Activated naive CD4-positive, alpha-beta T cell treated with Interleukin-2 at 50 U/mL for 16 hours (primary cell): ENCODE data around the gene BICC1.

Experiments used
- DNase-seq: peaks from one replicate; pipeline ENCODE4 v3.0.0-alpha.2; 2020

The BICC1 gene

DNA sequence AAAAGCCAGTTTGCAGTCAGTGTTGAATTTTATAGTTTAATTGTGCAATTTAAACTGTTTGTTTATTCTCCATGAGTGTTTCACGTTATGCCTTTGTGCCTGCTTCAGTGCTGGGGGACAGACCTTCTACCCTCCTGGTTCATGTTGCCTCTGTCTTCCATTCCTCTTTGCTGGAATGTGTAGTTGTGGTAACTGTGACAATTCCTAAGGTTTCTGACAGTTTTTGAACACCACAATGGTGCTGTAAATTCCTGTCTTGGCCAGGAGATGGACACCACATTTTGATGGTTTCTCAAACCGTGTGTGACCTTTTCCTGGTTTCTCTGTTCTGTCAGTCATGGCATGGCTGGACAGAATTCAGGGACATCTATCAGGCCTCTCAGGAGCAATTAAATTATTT lies 201.7 kb downstream of the BICC1 start:
- no peak for DNase-seq

GRCh38 chr10:58715061-58715460 lies 202.4 kb downstream of the BICC1 start:
- DNase-seq, result no peak

DNA sequence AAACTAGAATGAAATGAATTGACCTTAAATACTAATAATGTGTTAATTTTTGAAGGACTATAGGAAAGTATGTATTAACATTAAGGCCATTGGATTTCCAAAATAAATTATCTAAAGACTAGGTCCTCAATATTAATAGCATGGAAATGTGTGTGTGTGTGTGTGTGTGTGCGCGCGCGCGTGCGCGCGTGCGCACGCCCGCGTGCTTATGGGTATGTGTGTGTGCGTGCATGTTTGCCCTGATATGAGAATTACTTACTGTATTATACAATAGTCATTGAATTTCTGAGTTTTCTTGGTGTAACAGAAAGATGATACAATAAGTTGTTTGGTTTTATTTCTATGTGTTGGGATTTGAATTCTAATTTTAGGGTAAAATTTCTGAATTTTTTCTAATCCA lies 205.9 kb downstream of the BICC1 start:
- no peak for DNase-seq

GRCh38 chr10:58721601-58722281 lies 209.1 kb downstream of the BICC1 start:
- no peak for DNase-seq

- no peak for DNase-seq
Observed at GRCh38 chr10:58723186-58723585, 210.5 kb downstream of the BICC1 start.

DNA sequence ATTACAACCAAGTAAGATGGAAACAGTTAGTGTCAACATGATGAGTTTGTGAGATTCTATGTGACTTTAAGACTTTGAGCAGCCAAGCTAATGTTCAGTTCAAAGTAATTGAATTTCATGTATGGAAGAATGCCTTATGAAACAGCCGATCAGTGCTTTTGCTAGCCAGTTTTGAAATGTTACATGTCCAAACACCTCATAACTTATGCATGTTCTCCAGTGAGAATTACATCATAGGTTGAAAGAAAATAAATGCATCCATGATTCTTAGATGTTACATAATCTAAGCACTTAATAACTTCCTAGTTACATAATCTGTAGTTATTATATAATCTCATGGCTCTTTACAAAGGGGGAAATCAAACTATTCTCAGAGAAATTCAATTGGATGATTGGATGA lies 211.3 kb downstream of the BICC1 start:
- no peak for DNase-seq

GRCh38 chr10:58724781-58725180 lies 212.1 kb downstream of the BICC1 start:
- DNase-seq, result no peak

DNA sequence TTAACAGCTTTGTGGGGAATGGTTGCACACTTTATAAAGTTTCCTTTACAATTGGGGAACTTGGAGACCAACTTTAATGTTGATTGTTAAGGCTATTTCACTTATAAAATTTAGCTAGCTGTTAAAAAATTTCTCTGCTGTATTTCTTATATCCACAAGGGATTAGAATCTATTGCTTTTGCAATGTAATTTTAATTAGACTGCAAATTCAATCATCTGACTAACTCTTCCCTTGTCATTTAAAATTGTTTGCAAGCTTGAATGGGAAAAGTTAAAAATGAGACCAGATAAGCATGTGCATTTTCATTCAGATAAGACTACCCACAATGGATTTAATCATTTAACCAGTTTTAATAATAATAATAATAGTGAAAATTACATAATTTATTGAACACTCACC lies 213.2 kb downstream of the BICC1 start:
- no peak for DNase-seq

DNA sequence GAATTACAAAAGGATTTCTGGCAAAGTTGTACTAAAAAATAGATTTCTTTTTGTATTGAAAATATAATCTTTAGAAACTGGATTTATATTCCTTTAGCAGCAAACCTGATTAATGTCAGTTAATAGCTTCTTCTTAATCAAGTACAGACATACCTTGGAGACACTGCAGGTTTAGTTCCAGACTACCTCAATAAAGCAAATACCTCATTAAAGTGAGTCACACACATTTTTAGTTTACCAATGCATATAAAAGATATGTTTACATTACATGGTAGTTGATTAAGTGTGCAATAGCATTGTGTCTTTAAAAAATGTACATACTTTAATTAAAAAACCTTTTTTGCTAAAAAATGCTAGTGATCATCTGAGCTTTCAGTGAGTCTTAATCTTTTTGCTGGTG lies 215.0 kb downstream of the BICC1 start:
- no peak for DNase-seq

DNA sequence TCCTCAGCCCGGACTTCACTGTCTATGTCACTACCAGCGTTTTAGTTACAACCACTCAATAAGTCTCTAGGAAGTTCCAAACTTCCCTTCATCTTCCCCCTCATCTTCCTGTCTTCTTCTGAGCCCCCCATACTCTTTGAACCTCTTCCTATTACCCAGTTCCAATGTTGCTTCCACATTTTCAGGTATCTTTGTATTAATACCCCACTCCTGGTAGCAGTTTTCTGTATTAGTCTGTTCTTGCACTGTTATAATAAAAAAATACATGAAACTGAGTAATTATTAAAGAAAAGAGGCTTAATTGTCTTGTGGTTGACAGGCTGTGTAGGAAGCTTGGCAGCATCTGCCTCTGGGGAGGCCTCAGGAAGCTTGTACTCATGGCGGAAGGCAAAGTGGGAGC lies 218.6 kb downstream of the BICC1 start:
- no peak for DNase-seq

DNA sequence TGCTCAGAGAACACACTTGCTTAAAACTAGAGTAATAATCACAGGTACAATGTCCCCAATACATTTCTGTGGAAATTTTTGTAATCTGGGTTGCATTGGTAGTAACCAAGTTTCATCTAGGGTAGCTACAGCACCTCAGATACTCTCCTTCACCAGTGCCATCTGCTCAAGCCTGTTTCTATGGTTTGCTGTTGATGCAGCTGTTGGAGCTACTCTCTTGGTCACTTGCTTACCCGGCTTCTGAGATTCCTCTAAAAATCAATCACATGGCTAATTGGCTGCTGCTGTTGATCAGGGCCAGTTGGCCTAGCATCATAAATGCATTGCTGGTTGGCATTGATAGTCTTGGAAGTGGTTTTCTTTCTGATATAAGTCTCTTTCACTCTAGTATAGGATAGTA lies 220.8 kb downstream of the BICC1 start:
- no peak for DNase-seq

GRCh38 chr10:58734116-58734515 lies 221.4 kb downstream of the BICC1 start:
- no peak for DNase-seq

DNA sequence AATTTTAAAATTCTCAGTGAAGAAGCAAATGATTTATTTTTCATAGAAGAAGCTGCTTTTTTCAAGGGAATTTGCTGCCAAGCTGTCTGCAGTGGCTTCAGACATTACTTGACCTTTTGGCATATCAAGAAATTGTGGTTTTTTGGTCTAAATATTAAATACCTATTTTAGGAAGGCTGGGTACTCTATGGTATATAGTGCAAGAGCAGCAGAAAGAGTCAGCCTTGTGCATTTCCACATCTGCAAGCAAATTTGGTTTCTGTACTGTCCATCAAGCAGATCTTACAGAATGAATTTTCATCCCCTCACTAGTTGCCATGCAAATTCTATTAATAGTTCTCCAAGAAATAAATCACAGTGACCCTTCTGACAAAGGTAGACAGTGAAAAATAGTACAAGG lies 222.0 kb downstream of the BICC1 start:
- DNase-seq, result no peak

GRCh38 chr10:58735087-58735486 lies 222.4 kb downstream of the BICC1 start:
- DNase-seq, result no peak

GRCh38 chr10:58740620-58741369 lies 228.1 kb downstream of the BICC1 start:
- no peak for DNase-seq

DNA sequence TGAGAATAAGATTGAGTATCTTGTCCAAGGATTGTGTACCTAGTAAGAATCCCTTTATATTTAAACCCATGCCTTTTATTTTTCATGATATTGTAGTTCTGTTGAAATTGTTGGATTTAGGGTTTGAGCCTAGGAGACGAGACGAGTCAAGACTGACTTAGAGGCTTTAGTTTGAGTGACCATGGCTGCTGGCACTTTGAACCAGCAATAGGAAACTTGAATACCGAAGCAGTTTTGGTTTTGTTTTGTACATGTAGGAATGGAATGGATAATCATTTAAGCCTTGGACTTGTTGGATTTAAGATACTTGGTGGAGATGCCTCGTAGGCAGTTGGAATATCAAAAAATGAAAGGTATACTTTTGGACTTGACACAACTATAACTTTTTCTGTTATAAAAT lies 229.0 kb downstream of the BICC1 start:
- no peak for DNase-seq

GRCh38 chr10:58742141-58742540 lies 229.5 kb downstream of the BICC1 start:
- DNase-seq, result no peak

DNA sequence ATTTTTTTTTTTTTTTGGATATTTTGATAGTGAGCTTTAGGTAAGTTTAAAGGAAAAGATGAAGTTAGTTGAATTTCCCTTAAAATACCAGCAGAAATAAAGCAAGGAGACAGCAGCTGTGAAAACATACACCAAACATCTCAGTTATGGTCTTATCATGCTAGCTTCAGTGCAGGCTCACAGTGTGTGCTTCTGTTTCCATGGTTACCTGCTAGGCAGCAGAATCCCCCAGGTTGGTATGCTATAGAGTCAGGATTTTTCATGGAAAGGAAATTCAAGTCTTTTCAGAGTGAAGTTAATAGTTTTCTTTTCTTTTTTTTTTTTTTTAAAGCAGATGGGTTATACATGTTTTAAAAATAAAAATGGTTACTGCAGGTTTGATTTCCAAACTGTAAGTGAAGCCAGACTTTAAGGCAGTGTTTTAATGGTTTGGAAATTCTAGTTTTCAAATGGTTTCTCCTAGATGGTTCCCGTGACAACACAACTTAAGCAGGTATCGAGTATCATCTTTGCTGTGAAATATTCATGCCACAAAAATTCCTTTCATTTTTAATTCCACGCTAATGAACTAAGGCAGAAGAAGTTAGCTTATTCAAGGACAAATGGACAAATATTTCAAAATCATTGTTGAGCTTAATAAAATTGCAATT lies 230.9 kb downstream of the BICC1 start:
- DNase-seq, result no peak

DNA sequence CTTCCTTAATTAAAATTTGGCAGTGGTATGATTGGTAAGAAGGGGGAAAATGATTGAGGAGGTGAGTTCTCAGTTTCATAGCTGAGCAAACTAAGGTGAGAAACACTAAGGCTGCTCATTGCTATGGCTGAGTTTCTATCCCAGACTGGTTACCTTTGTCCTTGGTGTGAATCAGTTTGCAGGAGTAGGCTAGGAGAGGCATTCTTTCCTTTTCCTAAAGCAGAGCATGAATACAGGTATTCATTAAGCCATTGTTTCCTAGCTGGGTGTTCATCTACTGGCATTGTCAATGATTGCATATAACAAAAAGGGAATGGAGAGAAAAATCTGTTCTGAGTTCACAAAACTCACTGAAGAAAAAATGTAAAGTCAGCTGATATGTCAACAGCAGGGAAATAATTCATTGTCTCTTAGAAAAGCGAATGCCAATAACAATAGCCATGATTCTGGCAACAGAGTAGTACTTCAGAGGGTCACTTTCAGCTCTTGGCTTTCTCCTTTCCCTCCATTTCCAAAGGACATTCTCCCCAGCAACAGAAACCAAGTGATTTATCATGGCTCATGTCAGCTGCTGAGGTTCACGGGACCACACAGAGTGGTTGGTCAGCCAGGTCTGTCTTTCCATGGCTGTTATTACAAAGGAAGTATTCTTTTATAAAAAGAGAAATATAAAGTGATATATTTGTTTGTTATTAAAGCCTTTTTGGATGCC lies 234.0 kb downstream of the BICC1 start:
- no peak for DNase-seq

DNA sequence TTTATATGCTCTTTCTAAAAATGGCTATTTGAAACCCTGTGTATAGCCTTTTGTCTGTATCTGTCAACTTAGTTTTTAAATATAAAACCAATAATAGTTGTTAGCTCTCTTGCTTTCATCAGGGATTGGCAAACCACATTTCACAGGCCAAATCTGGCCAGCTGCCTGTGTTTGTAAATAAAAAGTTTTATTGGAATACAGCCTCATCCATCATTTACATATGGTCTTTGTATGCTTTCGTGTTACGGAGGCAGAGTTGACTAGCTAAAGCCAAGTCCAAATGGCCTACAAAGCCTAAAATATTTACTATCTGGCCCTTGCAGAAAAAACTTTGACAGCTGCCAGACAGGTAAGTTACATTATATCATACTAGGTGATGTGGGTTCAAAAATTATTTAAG lies 235.0 kb downstream of the BICC1 start:
- DNase-seq, result no peak

- no peak for DNase-seq
Observed at GRCh38 chr10:58752665-58753064, 240.0 kb downstream of the BICC1 start.

GRCh38 chr10:58753425-58753824 lies 240.8 kb downstream of the BICC1 start:
- DNase-seq, result no peak

DNA sequence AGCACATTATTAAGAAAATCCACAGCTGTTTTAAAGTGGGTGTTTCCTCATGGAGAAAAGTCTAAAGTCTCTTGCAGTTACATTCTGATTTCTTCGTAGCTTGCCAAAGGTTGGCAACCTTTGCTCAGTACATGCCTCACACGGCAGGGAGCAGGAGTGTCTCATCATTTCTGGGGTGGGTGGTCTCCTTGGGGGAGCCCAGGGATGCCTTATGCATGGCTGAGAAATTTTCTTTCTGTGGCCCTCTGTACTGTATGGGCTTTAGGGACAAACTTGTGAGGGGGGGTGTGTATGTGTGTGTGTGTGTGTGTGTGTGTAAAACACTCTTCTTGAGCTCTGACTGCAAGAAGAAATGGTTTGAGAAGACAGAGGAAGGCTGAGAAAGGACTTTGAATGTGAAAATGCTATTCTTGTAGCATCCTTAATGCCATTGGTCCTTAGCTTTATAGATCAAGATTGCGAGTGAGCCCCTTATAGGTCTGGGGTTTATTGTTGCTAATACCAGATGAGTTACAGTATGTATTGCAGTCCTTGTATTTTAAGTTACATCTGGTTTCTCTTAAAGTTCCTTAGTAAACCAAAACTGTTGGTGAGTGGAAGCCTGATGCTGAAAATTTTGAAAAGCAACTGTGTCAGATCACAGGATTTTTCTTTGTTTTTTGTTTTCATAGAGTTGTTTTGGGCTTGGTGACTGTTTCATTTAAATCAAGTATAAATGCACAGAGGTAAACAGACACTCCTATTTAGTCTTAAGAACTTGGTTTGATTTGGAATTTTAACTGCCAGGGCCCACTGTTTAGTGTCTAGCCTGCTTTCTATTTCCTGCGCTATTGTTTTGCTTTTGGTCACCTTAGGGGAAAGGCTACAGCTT lies 242.0 kb downstream of the BICC1 start:
- no peak for DNase-seq
